Gastrocnemius medialis (tissue), 4 donors: ENCODE data around the gene USP54. TPM values are rescaled to one million over a fixed set of nuclear protein-coding genes. Genes with fewer than 3 reads are reported as not detected.

Experiments used
- ATAC-seq, 2 donors: fragments of 150-250 bp; one replicate each; pipeline ENCODE4 v1.9.1; 2016
- DNase-seq, 2 donors: peaks; one replicate each; pipeline ENCODE4 v3.0.0-alpha.2; 2019
- H3K27ac ChIP-seq, 4 donors: fragments of 200-600 bp; sonication (generic); 1 replicate in 1 of 4; 2 replicates in 3 of 4; pipeline ENCODE4 v1.5.1; 2016 to 2018; ENCODE audit warnings: mild to moderate bottlenecking in 2 of 4, moderate library complexity in 1 of 4
- H3K27me3 ChIP-seq, 3 donors: fragments of 200-600 bp; sonication (generic) in 2 of 3; 1 replicate in 1 of 3; 2 replicates in 2 of 3; pipeline versions ENCODE4 v1.5.1 to v1.6.0; 2016 to 2019; ENCODE audit warnings: mild to moderate bottlenecking in 1 of 3, moderate library complexity in 1 of 3
- H3K36me3 ChIP-seq, 2 donors: fragments of 200-600 bp; sonication (generic) in 1 of 2; one replicate each; pipeline ENCODE4 v1.5.1; 2017 to 2018
- H3K4me1 ChIP-seq, 2 donors: fragments of 200-600 bp; sonication (generic) in 1 of 2; one replicate each; pipeline ENCODE4 v1.5.1; 2016 to 2017; ENCODE audit warnings: mild to moderate bottlenecking in 2 of 2
- H3K4me3 ChIP-seq, 4 donors: fragments of 200-600 bp; sonication (generic) in 3 of 4; 1 replicate in 1 of 4; 2 replicates in 3 of 4; pipeline ENCODE4 v1.5.1; 2016 to 2019; ENCODE audit warnings: mild to moderate bottlenecking in 2 of 4
- H3K9me3 ChIP-seq, 3 donors: fragments of 200-600 bp; sonication (generic) in 2 of 3; 1 replicate in 1 of 3; 2 replicates in 2 of 3; pipeline ENCODE4 v1.5.1; 2016 to 2019
- CTCF ChIP-seq, 5 experiments: fragments of 450-650 bp in 3 of 5; fragments of 200-600 bp in 2 of 5; sonication (generic) in 2 of 5; IDR thresholded peaks in 4 of 5; conservative IDR thresholded peaks in 1 of 5; 1 replicate in 4 of 5; 2 replicates in 1 of 5; pipeline ENCODE4 v1.5.1; 2016 to 2019; ENCODE audit warnings: antibody characterized with exemption in 5 of 5, mild to moderate bottlenecking in 3 of 5, moderate library complexity in 3 of 5
- POLR2A ChIP-seq, 2 donors: fragments of 450-650 bp; IDR thresholded peaks; one replicate each; pipeline ENCODE4 v1.6.1; 2017; ENCODE audit warnings: antibody characterized with exemption in 2 of 2, mild to moderate bottlenecking in 2 of 2, moderate library complexity in 2 of 2
- in situ Hi-C, 4 donors: fragments of 200-750 bp; cut with MboI; loops; one replicate each; pipeline versions ENCODE4 v1.15.0 to v1.8.0; 2017; ENCODE audit warnings: low sequenced_read_pairs in 4 of 4
- intact Hi-C: fragments of 100-400 bp; cut with DNase I; formaldehyde crosslinking; loops from one replicate; pipeline ENCODE4 v1.15.1; 2023; ENCODE audit warnings: low total_unique reads
- total RNA-seq, 4 donors: library from RNA; depleted of rRNA; stranded (reverse); fragments of >200 nt; gene quantifications; one replicate each; pipeline versions ENCODE4 v1.1.0 to v1.2.3, GENCODE V29; 2016

The USP54 gene
- total RNA-seq, result 100 to 1,000 TPM in 3 of 4 donors, 10 to 100 TPM in 1; 89.8 to 276 (median 154) TPM

GRCh38 chr10:73590881-73591799 is at the start of gene USP54:
Gene USP54 (minus strand): TSS chr10:73591342. CDS start chr10:73575658, 15,684 bp downstream.
- TF ChIP-seq POLR2A (IDR thresholded peaks at IDR 0.05) (no peak), CTCF (IDR thresholded peaks at IDR 0.05 in 4 of 5, conservative IDR thresholded peaks at IDR 0.05 in 1 of 5) (no peak)
- H3K4me3 ChIP-seq, result peak within 1 kb of the TSS in 3 of 4 donors; percentile 7 to 20 (median 18)
- no peaks in the 10 kb centered on the region for H3K36me3 ChIP-seq
- no peaks in the 10 kb centered on the region for H3K9me3 ChIP-seq
- DNase-seq (no peak), ATAC-seq (peak; percentile 28 to 43)
- peaks cover 28 to 37% of the 10 kb centered on the region in 2 donors for H3K4me1 ChIP-seq
- H3K27me3 ChIP-seq, result no peaks in the 10 kb centered on the region
- intact Hi-C loops, result no loop called here
- in situ Hi-C loops, result no loop called here
- peak within 1 kb of the TSS; percentile 58 to 77 (median 70) for H3K27ac ChIP-seq

- Histone ChIP-seq H3K36me3 (peaks cover 0 to 12% of the 10 kb centered on the region in 2 donors), H3K4me3 (peak overlapping the region; percentile 54 to 68 (median 62)), H3K27me3 (no peaks in the 10 kb centered on the region), H3K4me1 (peaks cover 80 to 81% of the 10 kb centered on the region in 2 donors), H3K9me3 (no peaks in the 10 kb centered on the region), H3K27ac (peak overlapping the region; percentile 96 to 99 (median 98))
- no peak for ATAC-seq
- in situ Hi-C loops, result loop anchor here in 1 of 4 donors (10.0 to 25.0 kb wide), 2 partner anchors 64 to 377 kb away; partner anchors contain the start of gene MRPS16
- TF ChIP-seq CTCF (IDR thresholded peaks at IDR 0.05 in 4 of 5, conservative IDR thresholded peaks at IDR 0.05 in 1 of 5) (no peak), POLR2A (IDR thresholded peaks at IDR 0.05) (no peak)
- intact Hi-C loops, result no loop called here
- no peak for DNase-seq
Observed at GRCh38 chr10:73639286-73639685, 48.1 kb upstream of the USP54 start.

- H3K4me1 ChIP-seq, result peaks cover 62 to 69% of the 10 kb centered on the region in 2 donors
- intact Hi-C loops, result no loop called here
- peak overlapping the region; percentile 96 to 99 (median 98) for H3K27ac ChIP-seq
- ATAC-seq (peak; percentile 86 to 91), DNase-seq (peak; percentile 74 to 93)
- peaks cover 0 to 45% of the 10 kb centered on the region in 2 donors for H3K36me3 ChIP-seq
- no peaks in the 10 kb centered on the region for H3K27me3 ChIP-seq
- H3K9me3 ChIP-seq, result no peaks in the 10 kb centered on the region
- in situ Hi-C loops, result loop anchor here in 1 of 4 donors (10.0 to 25.0 kb wide), 2 partner anchors 61 to 373 kb away; partner anchors contain the start of gene MRPS16
- TF ChIP-seq CTCF (IDR thresholded peaks at IDR 0.05 in 4 of 5, conservative IDR thresholded peaks at IDR 0.05 in 1 of 5) (no peak), POLR2A (IDR thresholded peaks at IDR 0.05) (peak in 1 of 2 donors; percentile 30)
- H3K4me3 ChIP-seq, result peak overlapping the region in 1 of 4 donors; percentile 23
Observed at GRCh38 chr10:73635781-73636180, 44.6 kb upstream of the USP54 start.

- intact Hi-C loops, result no loop called here
- in situ Hi-C loops, result loop anchor here in 1 of 4 donors (10.0 to 25.0 kb wide), 2 partner anchors 60 to 372 kb away; partner anchors contain the start of gene MRPS16
- peak overlapping the region; percentile 96 to 99 (median 98) for H3K27ac ChIP-seq
Observed at GRCh38 chr10:73634421-73634820, 43.3 kb upstream of the USP54 start.

More at GRCh38 chr10:73634421-73634820, 43.3 kb upstream of the USP54 start:
- TF ChIP-seq CTCF (IDR thresholded peaks at IDR 0.05 in 4 of 5, conservative IDR thresholded peaks at IDR 0.05 in 1 of 5) (no peak), POLR2A (IDR thresholded peaks at IDR 0.05) (no peak)
- ATAC-seq, result no peak
- peak overlapping the region in 2 of 4 donors; percentile 23 to 45 for H3K4me3 ChIP-seq
- no peaks in the 10 kb centered on the region for H3K9me3 ChIP-seq
- peaks cover 0 to 45% of the 10 kb centered on the region in 2 donors for H3K36me3 ChIP-seq
- H3K27me3 ChIP-seq, result no peaks in the 10 kb centered on the region
- peaks cover 49 to 58% of the 10 kb centered on the region in 2 donors for H3K4me1 ChIP-seq
- DNase-seq, result no peak
